Non-pigmented ciliary epithelial cell (primary cell): Measurements from ENCODE around the gene TRABD2A.

Source experiments
- DNase-seq: peaks from one replicate; pipeline ENCODE4 v3.0.0-alpha.2; 2010; ENCODE audit warnings: low read depth

The TRABD2A gene

DNA sequence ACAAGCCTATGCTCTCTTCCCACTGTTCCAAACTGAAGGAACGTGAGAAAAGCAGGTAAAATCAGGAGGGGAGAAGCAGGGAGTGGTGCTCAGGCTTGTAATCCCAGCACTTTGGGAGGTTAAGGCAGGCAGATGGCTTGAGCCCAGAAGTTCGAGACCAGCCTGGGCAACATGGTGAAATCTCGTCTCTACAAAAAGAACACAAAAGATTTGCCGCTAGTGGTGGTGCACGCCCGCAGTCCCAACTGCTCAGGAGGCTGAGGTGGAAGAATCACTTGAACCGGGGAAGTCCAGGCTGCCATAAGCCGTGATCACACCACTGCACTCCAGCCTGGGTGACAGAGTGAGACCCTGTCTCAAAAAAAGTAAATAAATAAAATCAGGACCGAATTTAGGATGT lies 23.3 kb upstream of the TRABD2A start:
- DNase-seq, result no peak

DNA sequence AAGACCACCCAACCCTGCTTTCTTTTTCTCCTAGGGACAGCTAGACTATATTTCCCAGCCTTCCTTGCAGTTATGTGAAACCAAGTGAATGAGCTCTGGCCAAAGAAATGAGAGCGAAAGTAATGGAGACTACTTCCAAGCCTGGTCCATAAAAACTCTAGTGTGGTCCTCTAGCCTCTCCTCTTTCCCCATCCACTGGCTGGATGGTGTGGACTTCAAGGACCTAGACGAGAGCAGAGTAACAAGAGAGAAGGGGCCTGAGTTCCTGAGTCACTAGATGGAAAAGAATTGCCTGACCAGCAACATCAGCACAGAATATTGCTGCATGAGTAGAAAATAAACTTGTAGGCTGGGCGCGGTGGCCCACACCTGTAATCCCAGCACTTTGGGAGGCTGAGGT lies 21.6 kb upstream of the TRABD2A start:
- DNase-seq, result no peak

DNA sequence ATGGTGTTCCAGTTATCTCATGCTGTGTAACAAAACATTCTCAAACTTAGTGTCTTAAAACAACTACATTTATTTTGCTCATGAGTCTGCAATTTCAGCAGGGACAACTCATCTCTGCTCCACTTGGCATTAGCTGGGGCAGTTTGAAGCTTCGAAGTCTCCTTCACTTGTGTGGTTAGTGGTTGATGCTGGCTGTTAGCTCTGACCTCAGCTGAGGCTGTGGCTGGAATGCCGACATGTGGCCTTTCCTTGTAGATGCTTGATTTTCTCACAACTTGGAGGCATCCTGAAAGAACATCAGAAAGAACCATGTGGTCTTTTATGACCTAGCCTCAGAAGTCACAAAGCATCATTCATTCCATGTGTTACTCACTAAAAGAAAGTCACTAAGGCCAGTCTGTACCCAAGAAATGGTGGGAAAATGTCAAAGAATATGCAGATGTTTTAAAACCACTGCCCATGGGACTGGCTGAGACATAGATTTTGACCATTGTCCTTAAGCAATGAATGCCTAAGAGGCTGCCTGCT lies 20.8 kb upstream of the TRABD2A start:
- no peak for DNase-seq

DNA sequence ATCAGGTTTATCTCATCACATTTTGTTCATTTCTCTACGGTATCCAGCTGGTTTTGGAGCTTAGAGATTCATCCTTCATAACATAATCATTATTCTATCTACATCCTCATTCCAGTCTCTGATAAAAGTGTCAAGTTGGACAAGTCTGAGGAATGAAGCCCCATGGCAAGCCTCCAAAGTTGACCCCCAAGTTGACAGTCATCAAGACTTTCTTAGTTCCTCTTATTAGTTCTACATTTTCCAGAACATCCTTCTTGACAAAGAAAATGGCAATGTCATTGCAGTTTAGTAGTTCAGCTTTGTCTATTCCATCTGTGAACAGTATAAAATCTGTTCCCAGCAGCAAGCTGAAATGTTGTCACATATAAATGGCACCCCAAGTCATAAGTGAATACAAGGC lies 20.1 kb upstream of the TRABD2A start:
- no peak for DNase-seq

DNA sequence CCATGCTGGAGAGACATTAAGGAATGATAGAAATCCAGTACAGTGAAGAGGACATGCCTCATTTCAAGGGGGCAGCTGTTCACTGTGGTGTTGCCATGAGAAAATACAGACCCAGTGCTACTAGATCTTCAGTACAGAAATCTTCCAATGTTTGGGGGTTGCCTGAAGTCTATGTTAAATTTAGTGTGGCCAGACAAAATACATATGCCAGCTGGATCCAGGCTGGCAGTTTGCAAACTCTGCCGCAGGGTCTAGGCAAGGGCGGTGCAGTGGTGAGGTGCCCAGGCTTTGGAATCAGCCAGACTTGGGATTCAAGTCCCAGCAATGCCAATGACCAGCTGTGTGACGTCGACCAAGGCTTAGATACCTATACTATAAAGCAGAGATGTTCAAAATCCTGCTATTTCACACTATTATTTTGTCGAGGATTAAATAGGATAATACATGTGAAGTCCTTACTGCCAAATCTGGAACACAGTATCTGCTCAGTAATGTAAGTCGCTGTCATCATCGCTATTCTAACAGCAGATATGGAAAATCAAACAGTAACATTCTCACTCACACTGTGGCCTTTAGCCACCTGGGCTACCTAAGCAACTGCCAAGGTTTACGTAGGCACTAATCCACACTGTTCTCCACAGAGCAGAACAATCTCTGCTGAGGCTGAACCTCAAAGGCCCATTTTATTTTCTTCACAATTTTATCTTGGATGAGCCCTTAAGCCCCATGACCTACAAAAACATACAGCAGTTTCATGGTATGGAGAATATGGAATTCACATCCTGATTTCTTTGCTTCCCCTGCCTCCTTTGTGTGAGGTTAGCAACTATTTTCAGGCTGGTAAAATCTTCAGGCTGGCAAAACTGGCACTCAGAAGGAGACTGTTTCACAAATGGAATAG lies 18.7 kb upstream of the TRABD2A start:
- no peak for DNase-seq

DNA sequence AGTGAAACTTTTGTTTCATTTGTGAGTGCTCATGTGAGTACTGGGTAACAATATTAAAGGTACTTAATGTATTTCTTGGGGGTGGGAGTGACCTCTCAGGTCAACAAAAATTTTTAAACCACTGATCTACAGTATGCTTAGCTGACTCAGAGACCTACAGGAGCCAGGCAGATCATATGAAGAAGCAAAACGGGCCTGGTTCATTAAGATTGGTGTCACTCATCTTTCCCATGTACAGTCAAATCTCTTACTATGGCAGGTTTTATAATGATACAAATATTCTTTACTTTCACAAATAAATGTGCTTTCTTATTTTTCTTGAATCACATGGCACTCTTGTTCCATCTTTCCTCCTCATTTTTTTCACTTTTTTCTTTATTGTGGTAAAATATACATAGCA lies 16.9 kb upstream of the TRABD2A start:
- DNase-seq, result no peak

DNA sequence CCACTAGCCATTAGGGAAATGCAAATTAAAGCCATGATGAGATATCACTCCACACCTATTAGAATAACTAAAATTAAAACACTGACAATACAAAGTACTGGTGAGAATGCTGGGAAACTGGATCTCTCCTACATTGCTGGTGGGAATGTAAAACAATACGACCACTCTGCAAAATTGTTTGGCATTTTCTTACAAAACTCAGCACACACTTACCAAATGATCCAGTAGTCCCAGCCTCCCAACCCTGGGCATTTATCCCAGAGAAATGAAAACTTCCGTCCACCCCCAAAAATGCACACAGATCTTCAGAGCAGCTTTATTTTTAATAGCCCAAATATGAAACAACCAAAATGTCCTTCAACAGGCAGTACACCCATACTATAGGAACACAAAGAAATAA lies 15.7 kb upstream of the TRABD2A start:
- no peak for DNase-seq

DNA sequence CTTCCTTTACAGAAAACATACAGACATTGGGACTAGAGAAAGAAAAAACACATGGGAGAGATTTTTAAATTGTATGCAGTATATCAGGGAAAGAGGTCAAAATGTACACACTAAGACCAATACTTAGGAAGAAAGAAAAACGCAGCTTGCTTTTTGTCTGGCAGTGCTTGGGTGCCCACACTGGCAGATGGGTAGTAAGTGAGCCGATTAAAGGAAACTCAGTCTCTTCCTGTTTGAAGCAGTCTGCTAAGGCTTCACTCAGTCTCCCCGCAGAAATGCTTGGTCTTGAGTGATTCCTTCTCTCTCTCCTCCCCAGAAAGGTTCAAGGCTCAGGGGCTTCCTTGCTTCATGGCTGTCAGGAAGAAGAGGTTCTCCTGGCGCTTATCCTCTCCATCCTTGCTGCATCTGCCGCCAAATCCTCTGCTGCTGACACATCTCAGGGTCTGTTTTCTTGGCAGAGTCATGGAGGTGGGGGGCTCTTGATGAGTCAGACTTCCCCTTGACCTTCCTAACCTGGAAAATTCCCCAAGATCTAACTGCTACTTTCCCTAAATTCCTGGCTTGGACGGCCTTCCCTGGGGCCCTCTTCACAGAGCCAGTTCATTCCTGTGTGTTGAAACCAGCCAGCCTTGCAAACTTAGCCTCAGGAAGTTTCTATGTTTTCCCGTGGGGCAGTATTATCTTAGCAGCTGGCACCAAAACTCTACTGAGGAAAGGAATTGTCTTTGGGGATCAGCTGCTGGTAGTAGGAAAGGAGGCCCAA lies 14.1 kb upstream of the TRABD2A start:
- no peak for DNase-seq

DNA sequence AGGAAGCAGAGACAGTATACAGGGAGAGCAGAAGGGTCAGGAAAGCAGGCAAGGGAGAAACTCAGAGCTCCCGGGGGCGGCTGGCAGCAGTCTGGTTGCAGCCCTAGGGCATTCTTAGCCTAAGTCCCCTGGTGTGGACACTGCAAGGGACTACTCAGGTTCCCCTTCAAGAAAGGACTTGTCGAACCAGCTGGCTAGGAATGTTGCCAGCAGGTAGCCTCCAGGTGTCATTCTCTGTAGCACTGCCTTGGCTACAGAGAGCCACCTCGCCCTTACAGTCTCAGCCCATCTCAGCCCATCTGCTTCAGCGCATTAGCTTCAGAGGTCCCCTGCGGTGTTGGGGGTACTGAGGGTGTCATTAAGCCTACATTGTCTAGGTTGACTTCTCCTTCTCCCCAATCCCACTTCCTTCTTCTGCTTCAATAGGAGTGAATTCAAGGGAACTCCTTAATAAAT lies 13.3 kb upstream of the TRABD2A start:
- no peak for DNase-seq

DNA sequence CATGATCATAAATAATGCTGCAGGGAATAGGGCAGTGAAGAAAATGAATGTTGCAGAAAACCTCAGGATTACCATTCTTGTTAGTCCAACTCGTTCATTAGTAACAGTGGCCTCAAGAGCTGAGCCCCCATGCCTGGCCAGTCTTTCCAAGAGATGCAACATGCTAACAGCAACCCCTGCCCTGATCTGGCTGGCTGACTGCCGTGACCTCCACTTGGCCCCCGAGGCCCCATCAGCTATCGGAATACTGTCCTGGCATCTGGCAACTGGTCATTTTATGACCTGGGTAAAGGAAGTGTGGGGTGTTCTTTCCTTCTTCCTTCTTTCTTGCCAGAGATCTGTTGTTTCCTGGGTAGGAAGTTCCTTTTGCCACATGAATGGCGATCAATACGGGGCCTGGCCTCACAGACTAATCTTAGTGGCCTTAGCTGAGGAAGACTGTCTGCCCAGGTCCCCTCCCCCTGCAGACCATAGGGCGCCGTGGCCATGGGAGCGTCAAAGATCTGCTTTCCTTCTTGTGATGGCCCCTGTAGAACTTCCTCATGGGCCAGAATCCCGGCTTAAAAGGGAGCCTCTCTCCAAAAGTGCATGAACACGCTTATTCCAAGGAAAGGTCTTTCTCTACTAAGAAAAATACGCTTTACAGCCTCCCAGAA lies 10.6 kb upstream of the TRABD2A start:
- DNase-seq, result no peak

DNA sequence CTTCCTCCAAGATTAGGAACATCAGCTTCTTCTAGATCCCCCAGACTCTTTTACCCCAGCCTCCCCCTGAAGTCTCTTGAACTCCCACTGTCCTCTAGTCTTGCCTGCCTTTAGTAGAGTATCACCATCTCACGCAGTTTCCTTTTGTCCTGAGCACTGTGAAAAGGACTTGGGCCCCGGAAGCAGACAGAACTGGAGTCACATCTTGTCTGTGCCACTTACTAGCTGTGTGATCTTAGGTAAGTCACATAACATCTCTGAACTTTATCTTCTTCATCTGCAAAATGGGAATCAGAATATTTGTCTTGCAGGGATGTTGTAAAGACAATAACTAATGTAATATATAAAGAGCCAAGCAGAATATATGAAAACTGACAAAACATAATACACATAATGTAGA lies 8.4 kb upstream of the TRABD2A start:
- DNase-seq, result no peak

DNA sequence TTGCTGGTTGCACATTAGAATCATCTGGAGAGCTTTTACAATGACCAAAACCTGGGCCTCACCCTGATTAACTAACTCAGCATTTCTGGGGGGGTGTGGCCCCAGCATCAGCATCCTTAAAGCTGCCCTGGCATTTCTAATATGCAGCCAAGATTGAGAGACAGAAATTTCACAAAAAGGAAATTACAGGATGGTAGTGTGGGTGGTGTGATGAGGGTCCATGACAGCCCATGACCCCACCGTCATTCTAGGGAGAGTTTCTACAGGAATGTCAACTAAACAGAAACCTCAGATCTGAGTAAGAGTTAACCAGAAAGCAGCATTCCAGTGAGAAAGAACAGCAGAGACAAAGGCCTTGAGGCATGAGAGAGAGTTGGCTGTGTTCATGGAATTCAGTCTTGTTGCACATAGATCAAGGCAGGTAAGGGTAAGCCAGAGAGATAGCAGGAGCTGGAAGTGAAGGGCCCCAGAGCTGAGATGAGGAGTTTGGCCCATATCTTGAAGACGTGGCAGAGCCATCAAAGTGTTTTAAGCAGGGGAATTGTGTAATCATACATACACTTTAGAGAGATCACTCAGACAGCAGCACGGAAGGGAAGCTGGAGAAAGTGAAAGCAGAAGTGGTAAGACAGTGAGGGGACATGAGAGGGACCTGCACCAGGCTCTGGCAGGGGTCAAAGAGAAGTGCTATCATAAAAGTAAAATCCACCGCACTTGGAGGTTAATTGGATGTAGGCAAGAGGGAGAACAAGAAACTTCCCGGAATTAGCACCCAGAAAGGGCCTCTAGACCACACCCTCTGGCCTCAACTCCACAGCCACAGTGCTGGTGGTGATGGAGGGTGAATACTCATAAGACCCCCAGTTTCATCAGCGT lies 7.8 kb upstream of the TRABD2A start:
- no peak for DNase-seq

DNA sequence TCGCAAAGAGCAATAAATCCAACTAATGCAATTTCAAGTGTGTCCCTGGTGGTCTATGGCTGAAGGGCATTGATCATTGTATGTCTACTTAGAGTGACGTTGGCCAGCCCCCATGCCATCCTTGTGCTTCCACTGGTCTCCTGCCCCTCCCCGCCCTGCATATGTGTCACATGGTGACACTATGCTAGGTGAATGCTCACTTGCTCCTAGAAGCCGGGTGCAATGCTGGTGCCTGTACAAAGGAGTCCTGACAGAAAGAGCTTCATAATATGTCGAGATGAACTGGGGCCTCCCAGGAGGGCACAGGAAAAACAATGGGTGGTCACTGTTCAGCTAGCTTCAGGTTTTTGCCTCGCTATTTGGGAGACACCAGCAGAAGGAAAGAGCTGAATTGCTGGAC lies 5.9 kb upstream of the TRABD2A start:
- no peak for DNase-seq

DNA sequence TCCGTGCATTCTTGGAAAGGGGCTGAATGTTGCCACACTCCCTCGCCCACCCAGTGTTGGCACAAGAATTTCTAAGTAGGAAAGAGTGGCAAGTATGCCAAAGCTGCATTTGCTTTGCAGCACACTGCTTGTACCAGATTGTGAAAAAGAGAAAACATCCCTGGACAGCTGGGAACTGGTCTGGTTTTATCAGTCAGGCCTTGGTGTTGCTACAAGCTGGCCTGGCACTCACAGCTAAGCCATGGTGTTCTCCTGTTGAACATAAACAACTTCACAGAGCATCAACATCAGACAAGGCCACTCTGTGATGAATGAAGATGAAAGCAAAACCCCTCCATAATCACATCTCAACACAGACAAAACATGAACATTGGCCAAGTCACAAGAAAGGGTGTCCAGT lies 4.2 kb upstream of the TRABD2A start:
- DNase-seq, result no peak

DNA sequence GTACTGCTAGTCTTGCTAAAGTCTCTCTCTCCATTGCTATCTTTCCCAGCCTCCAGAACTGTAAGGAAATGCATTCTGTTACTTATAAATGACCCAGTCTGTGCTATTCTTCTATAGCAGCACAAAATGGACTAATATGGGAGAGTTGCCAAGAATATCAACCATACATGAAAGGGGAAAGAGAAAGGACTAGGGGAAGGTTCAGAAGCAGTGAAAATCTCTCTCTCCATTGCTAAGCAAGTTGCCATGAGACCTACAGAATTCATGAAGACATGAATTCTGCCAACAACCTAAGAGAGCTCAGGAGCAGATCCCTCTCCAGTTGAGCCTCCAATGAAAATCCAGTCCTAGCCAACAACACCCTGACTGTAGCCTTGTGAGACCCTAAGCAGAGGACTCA lies 3.6 kb upstream of the TRABD2A start:
- no peak for DNase-seq

DNA sequence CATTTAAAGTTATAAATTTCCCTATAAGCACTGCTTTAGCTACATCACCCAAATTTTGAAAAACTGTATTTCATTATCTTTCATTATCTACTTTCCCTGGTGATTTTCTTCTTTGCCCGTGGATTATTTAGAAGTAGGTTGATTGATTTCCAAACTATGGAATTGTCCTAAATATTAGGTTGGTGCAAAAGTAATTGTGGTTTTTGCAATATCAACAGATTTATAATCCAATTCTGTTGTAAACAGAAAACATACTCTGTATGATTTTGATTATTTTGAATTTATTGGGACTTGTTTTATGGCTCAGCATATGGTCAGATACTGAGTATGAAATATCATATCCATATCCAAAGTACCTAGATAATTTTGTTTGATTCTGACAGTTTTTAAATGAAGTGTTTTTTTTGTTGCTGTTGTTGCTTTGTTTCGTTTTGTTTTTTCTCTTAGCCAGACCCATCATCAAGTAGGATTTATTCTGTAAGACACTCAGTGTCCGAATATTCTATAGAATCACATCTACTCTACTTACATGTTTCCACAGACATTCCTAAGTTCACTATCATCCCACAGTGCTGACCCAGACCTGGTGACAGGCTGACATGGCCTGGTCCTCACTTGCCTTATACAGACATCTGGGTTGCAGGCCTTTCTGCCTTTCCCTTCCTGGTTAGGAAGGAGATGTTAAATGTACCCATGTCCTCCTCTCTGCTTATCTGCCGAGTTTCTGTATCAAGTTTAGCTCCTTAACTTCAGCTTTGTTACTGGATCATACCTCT lies 2.1 kb upstream of the TRABD2A start:
- DNase-seq, result no peak

DNA sequence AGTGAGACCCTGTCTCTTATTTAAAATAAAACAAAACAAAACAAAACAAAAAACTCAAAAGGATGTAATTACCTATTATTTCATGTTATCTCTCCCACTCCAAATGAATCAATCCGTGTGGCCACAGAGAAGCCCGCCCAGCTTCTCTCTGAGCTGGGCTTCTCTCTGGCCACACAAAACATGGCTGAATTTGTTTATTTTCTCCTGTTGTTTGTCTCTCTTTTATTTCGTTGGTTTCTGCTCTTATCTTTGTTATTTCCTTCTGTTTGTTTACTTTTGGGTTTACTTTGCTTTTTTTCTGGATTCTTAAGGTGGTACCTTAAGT lies 1.5 kb upstream of the TRABD2A start:
- DNase-seq, result no peak

DNA sequence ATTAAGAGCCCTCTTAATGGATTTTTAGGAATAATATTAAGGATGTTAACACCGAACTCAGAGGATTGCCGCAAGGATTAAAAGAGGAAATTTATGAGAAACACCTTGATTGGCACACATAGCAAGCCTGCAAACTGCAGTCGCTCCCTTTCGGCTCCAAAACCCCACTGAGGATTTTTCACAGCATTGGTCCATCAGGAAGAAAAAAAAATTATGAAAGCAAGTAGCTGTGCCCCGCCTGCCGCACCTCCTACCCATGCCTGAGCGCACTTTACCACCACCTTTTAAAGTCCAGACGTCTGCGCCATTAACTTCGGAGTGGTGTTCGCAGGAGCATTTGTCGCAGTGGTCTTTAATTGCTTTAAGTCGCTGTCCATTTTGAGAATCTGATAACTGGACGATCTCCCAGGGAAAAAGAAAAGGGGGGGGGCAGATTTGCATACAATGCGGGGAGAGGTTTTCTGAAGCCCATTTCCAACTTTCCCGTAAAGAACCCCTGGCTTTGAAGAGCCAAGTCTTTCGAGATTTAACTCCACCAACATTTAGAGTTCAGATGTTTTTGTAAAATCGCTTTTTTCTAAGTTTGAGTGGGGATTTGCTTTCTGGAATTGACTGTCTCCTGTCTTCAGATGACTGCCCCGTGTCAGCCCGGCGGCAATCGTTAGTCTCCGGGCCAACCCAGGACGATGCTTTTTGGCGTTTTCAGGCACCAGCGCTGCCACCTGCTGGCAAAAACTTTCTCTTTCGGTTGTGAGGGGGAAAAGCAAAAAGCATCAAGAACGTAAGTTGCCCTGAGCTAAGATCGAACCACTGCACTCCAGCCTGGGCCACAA lies 913 bp upstream of the TRABD2A start:
- DNase-seq, result no peak

DNA sequence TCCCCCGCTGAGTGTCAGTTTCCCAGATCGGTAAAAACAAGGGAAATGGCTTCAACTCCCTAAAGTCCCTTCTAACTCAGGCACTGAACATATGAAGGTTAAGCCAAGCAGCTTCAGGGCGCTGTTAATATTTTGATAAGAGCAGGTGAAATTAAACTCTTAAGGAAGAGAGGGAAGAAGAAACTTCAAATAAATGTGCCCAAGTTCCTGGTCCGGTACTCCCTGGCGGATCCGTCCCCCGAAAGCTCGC lies 564 bp downstream of the TRABD2A start:
- no peak for DNase-seq
